GM23248 (cell line): ENCODE measurements around the gene MCTP2.

Source experiments
- EZH2 ChIP-seq: fragments of 200-600 bp; sonication (generic); IDR thresholded peaks from 2 replicates; pipeline ENCODE4 v1.6.1; 2018; ENCODE audit warnings: antibody characterized with exemption, mild to moderate bottlenecking; ENCODE audit not compliant: insufficient read depth, poor library complexity, severe bottlenecking
- EZH2phosphoT487 ChIP-seq: fragments of 200-600 bp; sonication (generic); IDR thresholded peaks from 2 replicates; pipeline ENCODE4 v1.6.1; 2018; ENCODE audit warnings: antibody characterized with exemption, moderate library complexity, mild to moderate bottlenecking, low read depth; ENCODE audit not compliant: insufficient read depth

DNA sequence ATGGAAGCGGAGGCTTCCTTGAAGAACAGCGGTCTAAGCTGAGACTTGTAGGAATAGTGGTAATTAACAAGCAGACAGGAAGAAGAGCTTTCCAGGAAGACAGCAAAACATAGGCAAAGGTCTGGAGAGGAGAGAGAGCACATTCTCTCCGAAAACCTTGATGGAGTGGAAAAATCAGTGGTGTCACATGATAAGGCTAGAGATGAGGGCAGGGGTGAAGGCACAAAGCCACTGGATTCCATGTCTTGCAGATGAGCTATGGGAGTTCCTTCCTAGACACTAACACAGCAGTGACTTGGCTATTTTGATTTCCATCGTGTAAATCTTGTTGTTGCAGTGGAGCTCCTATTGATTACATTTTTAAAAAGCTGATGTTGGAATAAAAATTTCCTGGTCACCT, 132.0 kb downstream of the MCTP2 start:
- TF ChIP-seq EZH2 (no peak), EZH2phosphoT487 (no peak)
